GM18526 (cell line): ENCODE data around the gene ANKLE1.

ENCODE experiments used
- POLR2A ChIP-seq: IDR thresholded peaks from 3 replicates; pipeline ENCODE4 v1.6.1; 2011; ENCODE audit not compliant: insufficient read length; ENCODE audit errors: extremely low read depth

Gene ANKLE1

DNA sequence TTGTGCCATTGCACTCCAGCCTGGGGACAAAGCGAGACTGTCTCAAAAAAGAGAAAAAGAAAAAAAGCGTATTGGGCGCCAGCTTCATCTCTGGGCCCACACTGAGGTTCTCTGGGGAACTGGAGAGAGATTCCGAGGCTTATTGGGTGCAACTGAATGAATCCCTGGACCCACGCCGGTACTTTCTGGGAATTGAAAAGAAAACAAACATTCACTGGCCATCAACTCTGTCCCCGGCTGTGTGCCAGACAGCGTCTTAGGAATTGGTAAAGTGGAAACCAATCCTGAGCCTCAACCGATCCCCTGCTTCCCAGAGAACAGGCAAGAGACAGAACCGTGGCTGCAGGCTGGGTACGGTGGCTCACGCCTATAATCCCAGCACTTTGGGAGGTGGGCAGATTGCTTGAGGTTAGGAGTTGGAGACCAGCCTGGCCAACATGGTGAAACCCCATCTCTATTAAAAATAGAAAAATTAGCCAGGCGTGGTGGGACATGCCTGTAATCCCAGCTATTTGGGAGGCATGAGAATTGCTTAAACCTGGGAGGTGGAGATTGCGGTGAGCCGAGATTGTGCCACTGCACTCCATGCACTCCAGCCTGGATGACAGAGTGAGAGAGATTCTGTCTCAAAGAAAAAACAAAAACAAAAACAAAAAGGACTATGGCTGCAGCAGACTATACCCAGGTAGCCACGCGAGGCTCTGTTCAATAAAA is 44.3 kb downstream of the ANKLE1 start:
- TF ChIP-seq POLR2A = no peak

DNA sequence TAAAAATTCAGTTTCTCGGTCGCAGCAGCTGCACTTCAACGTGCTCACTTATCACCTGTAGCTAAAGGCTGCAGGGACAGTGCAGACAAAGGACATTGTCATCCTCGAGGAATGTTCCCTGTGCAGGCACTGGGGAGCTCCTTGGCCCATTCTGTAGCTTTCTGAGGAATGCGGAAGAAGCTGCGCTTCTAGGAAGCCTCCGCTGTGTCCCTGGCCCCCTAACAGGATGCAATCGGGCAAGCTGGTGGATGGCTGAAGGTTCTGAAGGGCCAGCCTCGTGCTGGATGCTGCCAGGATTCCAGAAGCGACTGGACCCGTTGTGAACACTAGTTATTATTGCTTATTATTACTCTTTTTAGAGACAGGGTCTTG is 44.9 kb downstream of the ANKLE1 start:
- TF ChIP-seq POLR2A = no peak

- no peak for TF ChIP-seq POLR2A
These were observed 45.5 kb downstream of the ANKLE1 start for GRCh38 chr19:17327068-17327653.

GRCh38 chr19:17327654-17328516 is 46.2 kb downstream of the ANKLE1 start:
- no peak for TF ChIP-seq POLR2A

DNA sequence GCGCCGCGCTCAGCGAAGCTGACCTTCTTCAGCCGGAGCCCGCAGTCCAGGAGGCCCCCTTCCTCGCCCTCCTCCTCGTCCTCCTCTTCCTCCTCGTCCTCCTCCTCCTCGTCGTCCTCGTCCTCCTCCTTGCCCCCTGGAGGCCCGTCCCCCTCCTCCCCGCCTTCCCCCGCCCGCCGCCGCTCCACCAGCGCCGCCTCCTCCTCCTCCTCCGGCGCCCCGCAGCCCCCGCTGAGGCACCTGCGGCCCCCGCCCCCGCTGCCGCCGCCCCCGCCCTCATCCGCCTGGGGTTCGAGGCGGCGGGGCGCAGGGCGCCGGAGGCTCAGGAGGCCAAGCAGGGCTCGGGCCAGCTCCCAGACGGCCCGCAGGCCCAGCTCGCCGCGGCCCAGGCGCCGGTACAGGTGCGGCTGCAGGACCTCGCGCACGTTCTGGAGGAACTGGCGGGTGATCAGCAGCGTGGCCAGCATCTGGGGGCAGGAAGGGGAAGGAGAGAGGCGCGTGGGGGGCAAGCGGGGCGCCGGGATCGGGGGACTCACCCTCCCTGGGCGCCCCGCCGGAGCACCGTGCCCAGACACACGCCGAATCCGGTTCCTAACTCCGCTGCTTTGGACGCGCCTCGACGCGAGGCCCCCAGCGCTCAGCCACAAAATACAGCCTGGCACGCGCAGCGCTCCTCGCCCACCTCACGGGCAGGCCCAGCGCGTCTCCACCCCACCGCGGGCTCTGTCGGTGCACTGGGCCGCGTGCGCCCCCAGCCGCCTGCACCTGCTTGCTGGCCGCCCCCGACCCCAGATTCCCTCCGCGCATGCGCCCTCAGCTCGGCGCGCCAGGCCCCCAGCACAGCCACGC is 47.0 kb downstream of the ANKLE1 start:
- TF ChIP-seq POLR2A = no peak

DNA sequence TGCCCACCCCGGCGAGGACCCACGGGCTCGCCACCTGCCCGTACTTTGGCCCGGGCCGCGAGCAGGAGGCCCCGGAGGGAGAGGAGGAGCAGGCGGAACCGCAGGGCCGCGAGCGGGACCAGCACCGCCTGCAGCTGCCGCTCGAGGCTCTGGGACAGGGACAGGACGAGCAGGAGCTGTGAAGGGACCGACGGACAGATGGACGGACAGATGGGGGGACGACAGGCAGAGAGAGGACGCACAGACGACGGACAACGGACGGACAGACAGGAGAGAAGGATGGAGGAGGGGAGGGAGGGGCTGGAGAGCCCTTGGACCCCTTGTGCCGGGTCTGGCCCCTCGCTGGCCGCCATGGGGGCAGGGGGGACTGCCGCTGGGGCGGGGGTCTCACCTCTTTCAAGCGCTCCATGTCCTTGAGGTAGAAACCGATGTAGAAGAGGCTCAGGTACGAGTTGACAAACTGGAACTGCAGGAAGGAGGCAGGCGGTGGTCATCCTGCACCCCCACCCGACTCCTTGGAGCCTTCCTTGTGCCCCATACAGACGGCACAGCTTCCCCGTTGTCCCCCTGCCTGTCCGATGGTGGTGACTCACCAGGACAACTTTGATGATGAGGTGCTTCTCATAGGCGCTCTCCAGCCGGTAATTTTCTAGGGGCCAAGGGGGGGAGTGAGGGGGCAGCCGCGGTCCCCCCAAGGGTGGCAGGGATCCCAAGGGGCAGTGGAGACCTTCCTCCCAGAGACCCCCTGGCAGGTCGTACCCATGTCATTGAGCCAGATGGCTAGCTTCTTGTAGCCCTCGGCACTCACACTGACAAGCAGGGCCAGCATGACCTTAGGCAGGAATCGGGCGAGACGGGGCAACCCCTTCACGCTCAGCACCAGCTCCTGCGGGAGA is 47.9 kb downstream of the ANKLE1 start:
- no peak for TF ChIP-seq POLR2A

DNA sequence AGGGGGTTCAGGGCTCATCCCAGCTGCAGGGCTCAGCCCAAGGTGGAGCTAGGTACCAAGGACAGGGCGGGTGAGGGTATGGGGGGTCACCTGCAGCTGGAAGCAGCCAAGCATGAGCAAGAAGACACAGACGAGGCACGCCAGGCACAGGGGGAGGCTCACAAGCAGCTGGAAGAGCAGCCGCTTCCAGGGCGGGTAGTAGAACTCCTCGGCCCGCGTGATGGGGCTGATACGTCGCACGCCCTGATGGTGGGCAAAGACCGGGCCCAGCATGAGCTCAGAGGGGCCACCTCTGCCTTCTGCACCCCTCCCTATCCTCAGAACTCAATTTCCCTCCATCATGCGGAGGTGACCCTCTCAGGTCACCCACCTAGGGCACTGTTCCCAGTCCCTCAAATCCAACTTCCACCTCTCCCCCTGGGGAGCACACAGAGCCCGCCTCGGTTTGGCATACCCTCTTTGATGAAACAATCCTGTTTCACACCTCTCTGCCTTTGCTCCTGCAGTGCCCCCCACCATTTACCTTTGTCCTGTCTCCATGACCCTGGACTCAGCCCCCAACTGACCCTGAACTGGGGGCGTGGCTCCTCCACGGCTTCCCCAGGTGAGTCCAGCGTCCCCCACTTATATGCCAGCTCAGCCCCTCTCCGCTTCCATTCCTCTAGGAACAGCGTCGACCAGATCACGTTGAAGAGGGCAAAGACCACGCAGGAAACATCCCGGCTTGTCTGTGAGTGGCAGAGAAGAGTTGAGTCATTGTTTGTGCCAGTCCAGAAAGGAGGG is 48.8 kb downstream of the ANKLE1 start:
- no peak for TF ChIP-seq POLR2A

DNA sequence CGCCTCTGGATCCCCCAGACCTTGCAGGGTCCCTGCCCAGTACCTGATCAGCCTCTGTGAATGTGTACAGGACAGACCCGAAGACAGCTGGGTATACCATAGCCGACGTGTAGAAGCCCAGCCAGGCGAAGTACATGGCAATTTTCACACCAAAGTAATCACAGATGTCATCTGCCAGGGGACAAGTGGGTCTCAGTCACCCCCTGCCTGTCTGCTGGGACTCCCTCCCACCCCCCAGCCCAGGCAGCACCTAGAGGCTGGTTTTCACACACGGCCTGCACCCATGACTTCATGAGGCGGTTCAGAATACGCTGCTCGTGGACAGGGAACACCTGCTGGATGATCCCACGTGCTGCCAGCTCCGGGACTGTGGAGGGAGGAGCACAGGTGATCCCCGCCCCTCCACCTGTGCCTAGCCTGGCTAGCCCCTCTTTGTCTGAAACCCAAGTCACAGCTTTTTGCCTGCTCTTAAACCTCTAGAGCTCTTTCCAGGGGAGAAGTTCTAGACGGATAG is 49.4 kb downstream of the ANKLE1 start:
- TF ChIP-seq POLR2A = no peak

- TF ChIP-seq POLR2A = no peak
These were observed 50.6 kb downstream of the ANKLE1 start for GRCh38 chr19:17332360-17332676.

- no peak for TF ChIP-seq POLR2A
These were observed 51.2 kb downstream of the ANKLE1 start for GRCh38 chr19:17332677-17333581.

- TF ChIP-seq POLR2A = no peak
These were observed 52.1 kb downstream of the ANKLE1 start for GRCh38 chr19:17333611-17334413.
